Kidney glomerular epithelial cell (primary cell): ENCODE results near the gene YIPF1.

Experiments
- DNase-seq: peaks from one replicate; lab custom pipeline; 2025; lab: John Stamatoyannopoulos, UW

Gene YIPF1

DNA sequence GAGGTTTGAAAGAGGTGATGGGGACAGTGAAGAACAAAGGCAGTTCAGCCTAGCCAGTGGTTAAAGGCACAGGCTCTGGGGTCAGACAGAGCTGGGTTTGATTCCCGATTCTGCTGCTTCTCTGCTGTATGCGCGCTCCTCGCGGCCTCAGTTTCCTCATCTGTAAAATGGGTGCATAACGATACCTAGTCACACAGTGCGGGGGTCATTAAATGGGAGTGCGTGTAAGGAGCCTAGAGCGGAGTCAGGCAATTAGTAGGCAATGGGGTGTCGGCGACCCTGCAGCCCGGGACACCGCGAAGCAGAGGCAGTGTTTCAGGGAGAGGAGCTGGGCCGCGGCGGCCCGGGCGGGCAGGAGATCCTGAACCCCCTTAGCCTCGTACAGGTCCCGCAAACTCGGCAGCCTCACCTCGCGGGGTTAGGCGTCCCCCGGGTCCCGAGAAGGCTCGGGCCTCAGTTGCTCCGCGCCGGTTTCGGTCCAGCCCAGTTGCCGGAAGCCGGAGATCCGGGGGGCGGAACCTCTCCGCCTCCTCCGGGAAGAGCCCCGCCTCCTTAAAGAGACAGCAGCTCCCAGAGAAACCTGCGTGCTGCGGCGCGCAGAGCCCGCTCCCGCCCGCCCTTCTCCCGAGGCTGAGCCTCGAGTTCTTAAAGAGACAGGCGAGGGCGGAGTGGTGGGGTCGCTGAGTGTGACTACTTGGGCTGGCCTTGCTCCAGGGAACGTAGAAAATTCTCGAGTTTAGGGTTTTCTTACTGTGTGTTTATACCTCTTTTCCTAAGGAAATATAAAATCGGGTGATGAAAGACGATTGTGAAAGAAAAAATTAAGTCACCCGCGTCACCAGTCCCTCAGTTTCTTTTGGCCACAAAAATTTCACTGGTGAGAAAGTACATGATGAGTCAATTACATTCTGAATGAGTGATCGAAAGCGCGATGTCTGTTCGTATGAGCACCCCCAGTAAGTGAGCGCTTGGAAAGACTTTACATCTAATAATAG, at the start of gene YIPF1:
Gene YIPF1, minus strand, starts transcription at position 494 of the 995 bp plus-strand sequence. CDS start 860 bp downstream, outside the sequence.
- peak; percentile 82 for DNase-seq

DNA sequence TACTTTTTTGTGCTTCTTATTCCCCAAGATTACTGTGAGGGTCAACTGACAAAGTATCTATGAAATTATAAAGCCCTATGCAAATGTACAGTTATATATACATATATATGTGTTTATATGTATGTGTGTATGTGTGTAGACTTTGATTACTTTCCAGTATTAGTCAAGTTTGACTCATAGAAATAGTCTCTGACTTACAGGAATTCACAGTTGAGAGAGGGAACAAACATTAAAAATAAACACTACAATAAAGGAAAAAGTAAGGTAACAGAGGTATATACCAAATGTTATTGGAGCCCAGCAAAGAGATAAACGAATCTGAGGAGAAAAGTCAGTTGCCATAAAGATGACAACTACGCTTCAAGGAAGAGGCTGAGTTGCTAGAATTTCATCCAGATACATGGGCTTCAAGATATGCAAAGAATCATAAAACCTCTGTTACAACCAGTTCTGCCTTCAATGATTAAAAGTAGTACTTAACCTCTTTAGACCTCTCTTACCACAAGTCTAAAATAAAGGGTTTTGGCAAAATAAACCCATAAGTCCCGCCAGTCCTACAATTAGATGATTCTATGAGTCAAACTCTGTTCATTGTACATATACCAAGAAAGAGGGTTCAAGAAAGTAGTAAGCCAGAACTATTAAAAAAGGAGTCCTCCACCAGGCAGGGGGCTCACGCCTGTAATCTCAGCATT, 48.7 kb upstream of the YIPF1 start:
- no peak for DNase-seq

DNA sequence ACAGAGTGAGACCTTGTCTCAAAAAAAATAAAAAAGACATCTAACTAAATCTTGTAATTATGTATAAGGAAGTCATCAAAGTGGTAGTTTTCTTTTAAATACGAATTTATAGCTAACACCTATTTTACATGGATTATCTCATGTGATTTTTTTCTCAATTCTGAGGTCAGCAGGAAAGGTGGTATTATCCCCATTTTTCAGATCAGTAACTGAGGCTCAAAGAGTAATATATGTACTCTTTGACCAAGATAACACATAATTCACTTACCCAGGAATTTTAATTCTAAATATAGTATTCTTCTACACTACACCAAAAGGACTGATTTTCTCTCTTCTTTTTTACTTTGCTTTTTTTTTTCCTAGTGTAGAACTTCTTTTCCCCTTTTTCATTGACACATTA, 46.8 kb upstream of the YIPF1 start:
- no peak for DNase-seq

DNA sequence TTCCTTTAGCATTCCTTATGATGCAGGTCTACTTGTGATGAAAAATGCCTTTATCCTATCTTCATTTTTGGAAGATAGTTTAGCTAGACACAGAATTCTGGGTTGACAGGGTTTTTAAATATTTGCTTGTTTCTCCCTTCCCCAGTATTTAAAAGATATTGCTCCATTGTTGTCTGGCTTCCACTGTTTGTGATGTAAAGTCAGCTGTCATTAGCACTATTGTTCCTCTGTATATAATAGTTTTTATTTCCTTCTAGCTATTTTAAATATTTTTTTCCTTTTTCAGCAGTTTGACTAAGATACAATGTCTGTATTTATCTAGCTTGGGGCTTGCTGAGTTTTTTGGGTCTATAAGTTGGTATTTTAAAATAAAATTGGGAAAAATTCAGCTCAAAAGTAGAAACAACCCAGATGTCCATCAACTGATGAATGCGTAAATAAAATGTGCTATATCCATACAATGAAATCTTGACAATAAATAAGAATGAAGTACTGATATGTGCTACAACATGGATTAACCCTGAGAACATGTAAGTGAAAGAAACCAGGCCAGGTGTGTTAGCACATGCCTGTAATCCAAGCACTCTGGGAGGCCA, 44.7 kb upstream of the YIPF1 start:
- no peak for DNase-seq

DNA sequence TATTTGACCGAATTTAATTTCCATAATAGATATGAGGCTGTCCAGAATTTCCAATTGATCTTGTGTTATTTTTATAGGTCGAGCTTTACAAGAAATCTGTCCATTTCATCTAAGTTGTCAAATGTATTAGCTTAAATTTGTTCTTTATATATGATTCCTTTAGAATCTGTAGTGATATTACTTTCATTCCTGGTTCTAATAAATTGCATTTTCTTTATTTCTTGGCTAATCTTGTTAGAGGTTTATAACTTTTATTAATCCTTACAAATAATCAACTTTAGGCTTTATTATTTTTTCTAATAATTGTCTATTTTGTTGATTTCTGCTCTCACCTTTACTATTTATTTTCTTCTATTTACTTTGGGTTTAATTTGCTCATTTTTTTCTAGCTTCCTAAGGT, 41.9 kb upstream of the YIPF1 start:
- DNase-seq = no peak

DNA sequence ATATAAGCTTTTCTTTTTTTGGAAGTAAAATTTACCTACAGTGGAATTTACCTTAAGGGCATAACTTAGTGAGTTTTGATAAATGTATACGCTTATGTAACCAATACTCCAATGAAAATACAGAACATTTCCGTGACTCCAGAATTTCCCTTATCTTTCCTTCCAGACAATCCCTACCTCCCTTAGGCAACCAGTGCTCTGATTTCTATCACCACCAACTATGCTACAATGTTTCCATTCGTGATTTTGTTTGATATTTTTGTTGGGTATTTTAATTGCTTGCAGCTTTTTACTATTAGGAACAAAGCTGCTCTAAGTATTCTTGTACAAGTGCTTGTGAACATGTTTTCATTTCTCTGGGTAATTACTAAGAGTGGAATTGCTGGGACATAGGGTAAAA, 41.3 kb upstream of the YIPF1 start:
- no peak for DNase-seq

DNA sequence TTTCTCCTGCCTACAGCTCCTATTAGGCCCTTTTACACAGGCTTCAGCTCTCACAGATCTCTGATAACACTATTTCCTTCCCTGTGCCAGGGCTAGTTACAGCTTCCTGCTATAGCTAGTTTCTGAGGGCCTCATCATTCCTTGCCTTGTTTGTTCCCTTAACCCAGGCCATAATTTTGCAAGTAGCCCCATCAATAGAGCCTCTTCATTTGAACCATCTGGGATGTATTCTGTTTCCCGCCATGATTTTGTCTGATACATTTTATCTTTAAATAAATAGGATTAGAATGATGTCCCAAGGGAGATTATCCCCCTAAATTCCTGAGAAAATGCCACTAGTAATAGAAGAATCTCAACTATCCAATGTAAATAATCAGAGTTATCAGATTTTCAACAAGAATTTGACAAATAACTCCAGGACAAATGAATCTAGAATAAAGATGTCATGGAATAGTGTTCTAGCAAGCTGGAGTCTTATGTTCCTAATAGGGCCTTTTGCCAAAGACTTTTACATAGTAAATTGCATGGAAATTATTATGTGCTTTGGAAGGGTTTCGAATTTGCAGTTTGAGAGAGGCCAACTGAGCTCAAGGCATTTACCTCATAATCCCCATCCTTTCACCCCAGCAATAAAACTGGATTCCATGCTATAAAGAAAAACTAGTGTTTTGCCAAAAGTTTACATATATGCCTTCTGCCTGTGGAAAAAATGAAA, 39.8 kb upstream of the YIPF1 start:
- DNase-seq = no peak

DNA sequence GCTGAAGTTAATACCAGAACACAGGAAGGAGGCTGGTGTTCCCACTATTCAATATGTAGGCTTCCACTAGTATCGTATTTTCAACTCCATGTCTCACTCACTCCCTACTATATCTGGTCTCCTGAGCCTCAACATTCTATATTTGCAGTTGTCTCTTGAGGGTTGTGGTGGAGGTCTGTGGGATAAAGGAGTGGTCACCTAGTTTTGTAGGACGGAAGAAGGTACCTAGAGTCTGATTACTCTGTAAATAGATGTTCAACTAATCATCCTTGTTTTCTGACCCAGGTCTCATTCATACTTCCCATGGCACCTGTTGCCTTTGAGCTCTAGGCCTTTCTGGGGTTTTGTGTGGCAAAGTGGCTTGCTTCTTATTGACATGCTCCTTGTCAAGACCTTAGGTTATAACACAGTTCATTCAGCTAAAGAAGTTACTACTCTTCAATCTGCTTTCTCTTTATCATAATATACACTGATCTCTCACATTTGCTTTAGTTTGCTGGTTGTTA, 37.8 kb upstream of the YIPF1 start:
- no peak for DNase-seq

DNA sequence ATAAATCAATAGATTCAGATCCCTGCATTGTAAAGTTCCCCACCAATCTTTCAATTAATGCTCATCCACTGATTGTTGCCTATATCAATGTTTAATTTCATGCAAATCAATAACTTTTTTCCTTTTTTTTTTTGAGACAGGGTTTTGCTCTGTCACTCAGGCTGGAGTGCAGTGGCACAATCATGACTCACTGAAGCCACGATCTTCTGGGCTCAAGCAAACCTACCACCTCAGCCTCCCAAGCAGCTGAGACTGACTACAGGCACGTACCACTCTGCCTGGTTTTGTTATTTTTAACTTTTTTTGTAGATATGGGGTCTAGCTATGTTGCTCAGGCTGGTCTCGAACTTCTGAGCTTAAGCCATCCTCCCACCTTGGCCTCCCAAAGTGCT, 30.1 kb upstream of the YIPF1 start:
- DNase-seq = no peak

DNA sequence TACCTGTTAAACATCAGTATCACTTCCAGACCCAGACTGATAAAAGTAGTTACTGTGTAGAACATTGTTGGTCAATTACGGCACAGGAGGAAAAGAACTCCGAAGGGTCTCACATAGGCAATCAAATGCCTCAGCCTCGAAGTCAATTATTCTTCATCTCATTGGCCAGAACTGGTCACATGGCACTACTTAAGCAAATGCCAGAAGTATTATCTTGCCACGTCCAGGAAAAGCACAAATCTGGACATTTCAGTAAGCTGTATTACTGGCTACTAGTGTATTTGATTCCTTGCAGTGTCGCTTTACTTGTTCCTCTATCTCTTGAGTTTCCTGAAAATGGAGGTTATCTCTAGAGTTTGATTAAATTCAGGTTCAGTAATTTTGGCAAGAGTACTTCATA, 28.7 kb upstream of the YIPF1 start:
- no peak for DNase-seq

DNA sequence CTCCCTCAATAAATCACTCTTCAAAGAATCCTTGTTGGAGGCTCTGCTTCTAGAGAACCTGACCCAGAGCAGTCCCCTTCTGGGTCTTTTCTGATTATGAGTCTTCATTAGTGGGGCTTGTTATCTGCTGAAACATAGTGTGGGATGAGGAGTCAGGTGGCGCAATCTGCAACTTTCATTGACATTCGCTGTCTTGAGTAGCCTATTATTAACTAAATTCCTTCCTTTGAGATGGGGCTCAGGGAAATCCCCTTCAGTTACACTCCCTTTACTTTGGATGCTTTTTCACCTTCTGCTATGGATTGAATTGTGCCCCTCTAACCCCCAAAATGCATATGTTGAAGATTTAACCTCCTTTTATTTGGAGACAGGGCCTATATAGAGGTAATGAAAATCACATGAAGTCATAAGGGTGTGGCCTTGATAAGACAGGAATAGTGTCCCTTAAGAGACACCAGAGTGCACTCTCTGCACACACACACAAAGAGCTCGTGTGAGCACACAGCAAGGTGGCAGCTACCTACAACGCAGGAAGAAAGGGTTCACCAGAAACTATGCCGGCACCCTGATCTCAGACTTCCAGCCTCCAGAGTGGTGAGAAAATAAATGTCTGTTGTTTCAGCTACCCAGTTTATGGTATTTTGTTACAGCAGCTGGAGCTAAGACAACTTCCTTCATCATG, 23.9 kb upstream of the YIPF1 start:
- no peak for DNase-seq

DNA sequence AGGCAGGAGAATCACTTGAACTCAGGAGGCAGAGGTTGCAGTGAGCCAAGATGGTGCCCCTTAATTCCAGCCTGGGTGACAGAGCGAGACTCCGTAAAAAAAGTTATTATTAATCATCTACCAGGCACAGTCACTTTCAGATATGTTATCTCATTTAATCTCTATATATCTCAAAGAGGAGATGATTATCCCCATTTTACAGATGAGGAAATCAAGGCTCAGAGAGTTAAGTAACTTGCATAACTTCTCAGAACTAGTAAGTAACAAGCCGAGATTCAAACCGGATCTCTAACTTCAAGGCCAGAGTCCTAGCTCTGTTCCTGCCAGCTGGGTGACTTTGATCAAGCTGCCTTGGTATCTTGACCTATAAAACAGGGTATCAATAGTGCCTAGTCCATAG, 21.8 kb upstream of the YIPF1 start:
- DNase-seq = no peak

DNA sequence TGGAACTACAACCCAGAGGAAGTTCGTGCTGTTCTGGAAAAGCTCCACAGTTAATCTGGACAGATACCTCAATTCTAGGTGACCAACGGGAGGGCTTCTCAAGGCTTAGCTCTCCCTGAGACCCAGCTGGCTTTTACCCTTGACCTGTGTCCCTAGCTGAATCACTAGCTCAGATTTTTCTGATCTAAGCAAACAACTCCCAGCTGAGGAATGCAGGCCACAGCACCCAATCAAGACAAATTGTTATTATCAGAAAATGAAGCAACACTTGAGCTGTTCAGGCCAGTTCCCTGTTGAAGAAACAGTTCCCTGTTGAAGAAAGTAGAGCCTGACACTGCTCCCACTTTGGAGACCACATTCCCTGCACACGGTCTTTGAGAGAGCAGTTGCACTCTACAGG, 20.3 kb upstream of the YIPF1 start:
- no peak for DNase-seq

DNA sequence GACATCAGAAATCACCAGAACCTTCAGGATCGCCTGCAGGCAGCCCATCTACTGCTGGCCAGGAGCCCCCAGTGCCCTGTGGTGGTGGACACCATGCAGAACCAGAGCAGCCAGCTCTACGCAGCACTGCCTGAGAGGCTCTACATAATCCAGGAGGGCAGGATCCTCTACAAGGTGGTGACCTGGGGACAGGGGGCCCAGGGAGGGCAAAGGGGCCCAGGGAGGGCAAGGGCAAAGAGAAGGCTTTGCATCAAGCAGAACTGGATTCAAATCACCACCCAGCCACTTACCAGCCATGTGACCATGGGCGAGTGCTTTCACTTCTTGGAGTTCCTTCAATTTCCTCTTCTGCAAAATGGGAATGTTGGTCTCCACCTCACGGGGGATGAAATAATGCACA, 16.5 kb upstream of the YIPF1 start:
- no peak for DNase-seq

DNA sequence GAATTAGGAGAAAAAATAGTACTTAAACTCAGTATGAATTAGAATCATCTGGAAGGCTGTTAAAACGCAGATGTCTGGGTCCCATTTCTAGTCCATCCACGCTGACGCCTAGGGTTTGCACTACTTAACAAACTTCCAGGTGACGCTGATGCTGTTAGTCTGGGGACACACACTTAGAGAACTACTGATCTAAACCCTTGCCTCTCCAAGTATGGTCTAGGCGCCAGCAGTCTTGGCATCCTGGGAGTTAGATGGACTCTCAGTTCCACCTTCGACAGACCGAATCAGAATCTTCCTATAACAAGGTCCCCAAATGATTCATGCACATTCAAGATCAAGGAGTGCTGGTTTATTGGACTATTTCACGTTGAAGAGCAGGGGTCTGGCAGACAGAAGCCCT, 15.9 kb upstream of the YIPF1 start:
- no peak for DNase-seq

DNA sequence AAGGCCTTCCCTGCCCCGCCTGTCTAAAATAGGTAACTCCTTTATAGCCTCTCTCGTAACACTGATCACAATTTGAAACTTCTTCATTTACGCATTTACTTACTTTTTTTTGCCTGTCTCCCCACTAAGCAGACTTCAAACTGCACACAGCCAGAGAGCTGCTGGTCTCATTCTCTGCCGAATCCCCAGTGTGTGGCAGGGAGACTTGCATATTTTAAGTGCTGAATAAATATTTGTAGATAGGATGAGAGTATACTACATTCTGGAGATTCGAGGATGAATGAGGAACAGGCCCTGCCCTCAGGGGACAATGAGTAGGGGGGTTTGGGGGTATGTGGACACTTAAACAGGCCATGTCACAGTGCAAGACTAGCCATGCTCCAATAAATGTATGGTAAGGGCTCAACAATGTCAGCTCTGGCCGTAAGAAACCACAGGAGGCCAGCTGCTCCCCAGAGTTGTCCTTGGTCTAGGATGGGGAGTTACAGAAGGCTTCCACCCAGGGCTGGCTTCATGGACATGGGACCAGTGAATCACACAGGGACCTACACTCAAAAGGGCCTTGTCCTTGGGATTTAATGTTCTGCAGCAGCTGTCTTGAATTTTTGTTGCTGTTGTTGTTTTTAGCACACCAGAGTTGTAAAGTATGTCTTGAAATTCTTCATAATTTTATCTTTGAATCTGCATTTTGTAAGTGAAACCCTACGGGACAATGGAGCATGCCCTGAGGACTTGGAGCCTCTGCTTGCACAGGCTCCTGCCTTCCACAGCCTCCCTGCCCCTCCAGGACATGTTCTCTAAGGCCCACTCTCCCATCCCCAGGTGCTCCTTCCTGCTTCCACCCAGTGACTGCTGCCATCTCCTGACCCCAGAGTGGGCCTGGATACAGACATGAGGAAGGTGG, 12.9 kb upstream of the YIPF1 start:
- no peak for DNase-seq

DNA sequence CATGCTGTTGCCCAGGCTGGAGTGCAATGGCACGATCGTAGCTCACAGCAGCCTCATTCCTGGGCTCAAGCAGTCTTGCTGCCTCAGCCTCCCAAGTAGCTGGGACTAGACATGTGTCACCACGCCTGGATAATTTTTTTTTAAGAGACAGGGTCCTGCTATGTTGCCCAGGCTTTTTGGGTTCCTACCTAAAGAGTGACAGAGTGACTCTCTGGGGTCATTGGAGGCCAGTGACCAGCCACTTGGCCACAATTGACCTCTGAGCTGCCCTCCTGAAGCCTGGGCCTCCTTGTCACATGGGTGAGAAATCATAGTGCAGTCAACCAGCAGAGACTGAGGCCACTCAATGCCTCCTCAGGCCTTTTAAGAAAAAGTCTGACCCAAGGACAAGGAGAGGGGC, 10.1 kb upstream of the YIPF1 start:
- no peak for DNase-seq

DNA sequence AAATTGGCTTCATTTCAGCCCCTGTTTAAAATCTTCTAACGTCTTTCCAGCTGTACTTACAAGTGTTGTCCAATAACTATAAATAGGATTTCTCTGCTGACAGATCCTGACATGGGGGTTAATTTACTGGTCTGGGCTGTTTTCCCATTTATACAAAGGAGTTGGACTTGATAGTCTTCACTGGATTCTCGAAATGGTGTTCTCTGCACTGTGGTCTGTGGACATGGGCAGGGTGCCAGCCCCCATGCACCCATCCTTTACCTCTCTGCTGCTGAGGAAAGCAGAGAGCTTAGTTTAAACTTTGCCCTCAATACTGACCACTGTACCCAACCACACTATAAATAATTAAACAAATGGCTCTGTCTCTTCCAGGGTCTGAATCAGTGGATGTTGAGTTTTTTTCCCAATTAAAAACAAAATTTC, 9.6 kb upstream of the YIPF1 start:
- DNase-seq = peak; percentile 43

DNA sequence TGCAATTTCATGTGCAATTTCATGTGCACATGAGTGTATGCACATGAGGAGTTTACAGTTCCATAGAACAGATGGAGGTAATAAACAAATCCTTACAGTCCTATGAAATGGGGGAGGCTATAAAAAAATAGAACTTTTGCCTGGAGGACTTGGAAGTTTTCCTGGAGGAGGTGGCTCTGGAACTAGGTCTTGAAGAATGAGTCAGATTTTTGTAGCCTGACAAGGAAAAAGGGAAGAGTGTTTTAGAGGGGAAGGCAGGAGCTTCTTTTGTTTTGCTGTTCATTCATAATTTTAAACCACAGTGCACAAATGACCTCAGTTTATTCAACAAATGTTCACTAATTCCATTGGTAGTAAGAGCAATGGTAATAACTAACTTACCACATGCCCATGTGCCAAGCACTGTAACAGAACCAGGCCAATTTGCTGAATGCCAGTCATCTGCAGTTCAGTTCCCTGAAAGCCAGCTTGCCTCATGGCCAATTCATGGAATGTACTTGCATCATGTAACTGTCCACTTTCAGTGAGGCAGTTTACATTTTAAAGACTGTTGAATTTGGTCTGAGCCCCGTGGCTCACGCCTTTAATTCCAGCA, 7.1 kb upstream of the YIPF1 start:
- peak; percentile 76 for DNase-seq

DNA sequence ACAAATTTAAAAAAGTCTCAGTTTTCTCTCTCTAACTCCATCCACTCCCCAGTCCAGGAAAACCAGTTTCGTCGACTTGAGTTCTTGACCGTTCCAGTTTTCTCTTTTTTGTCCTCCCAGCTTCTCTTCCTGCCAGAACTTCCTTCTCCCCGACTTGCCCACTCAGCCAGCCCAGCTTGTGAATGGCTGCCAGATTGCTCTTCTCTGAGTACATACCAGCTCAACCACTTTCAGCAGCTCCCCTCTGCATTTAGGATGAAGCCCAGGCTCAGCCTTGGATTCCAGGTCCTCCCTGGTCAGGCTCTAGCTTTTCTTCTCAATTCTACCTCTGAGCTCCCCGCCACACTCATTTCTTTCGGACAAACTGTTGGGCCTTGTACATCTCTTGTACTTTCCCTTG, 5.8 kb upstream of the YIPF1 start:
- no peak for DNase-seq
